HEK293 (cell line): ENCODE data around the gene FASN.

Source experiments
- BCL11A ChIP-seq: fragments of 450-650 bp; formaldehyde crosslinking; IDR thresholded peaks from 2 replicates; pipeline ENCODE4 v1.5.1; 2016; ENCODE audit warnings: low read depth, missing biosample characterization, missing genetic modification characterization
- GLIS1 ChIP-seq: fragments of 450-650 bp; formaldehyde crosslinking; IDR thresholded peaks from 2 replicates; pipeline ENCODE4 v1.5.1; 2016; ENCODE audit warnings: missing biosample characterization, missing genetic modification characterization
- KLF1 ChIP-seq: fragments of 450-650 bp; formaldehyde crosslinking; IDR thresholded peaks from 2 replicates; pipeline ENCODE4 v1.5.1; 2016; ENCODE audit warnings: missing biosample characterization, missing genetic modification characterization
- OSR2 ChIP-seq: fragments of 450-650 bp; formaldehyde crosslinking; IDR thresholded peaks from 2 replicates; pipeline ENCODE4 v1.5.1; 2016; ENCODE audit warnings: missing biosample characterization, missing genetic modification characterization
- PBX3 ChIP-seq: sonication (generic); formaldehyde crosslinking; IDR thresholded peaks from 2 replicates; pipeline ENCODE4 v1.8.1; 2022; ENCODE audit warnings: mild to moderate bottlenecking, moderate library complexity, missing genetic modification reagents
- PRDM1 ChIP-seq: fragments of 450-650 bp; formaldehyde crosslinking; IDR thresholded peaks from 2 replicates; pipeline ENCODE4; 2016; ENCODE audit warnings: missing biosample characterization, missing genetic modification characterization
- REPIN1 ChIP-seq: fragments of 450-650 bp; formaldehyde crosslinking; IDR thresholded peaks from 2 replicates; pipeline ENCODE4 v1.5.1; 2017; ENCODE audit warnings: missing biosample characterization, missing genetic modification characterization, low read depth
- REST ChIP-seq: fragments of 450-650 bp; formaldehyde crosslinking; IDR thresholded peaks from 2 replicates; pipeline ENCODE4 v1.5.1; 2016; ENCODE audit warnings: missing biosample characterization, missing genetic modification characterization
- ZFP41 ChIP-seq: fragments of 450-650 bp; formaldehyde crosslinking; IDR thresholded peaks from 2 replicates; pipeline ENCODE4 v1.5.1; 2016; ENCODE audit warnings: missing biosample characterization, missing genetic modification characterization, borderline replicate concordance
- ZFP69B ChIP-seq: fragments of 450-650 bp; formaldehyde crosslinking; IDR thresholded peaks from 2 replicates; pipeline ENCODE4 v1.5.1; 2016; ENCODE audit warnings: missing biosample characterization, missing genetic modification characterization
- ZNF112 ChIP-seq: fragments of 450-650 bp; formaldehyde crosslinking; IDR thresholded peaks from 2 replicates; pipeline ENCODE4 v1.5.0; 2017; ENCODE audit warnings: missing biosample characterization, missing genetic modification characterization
- ZNF133 ChIP-seq: fragments of 450-650 bp; formaldehyde crosslinking; IDR thresholded peaks from 2 replicates; pipeline ENCODE4 v1.5.1; 2016; ENCODE audit warnings: missing biosample characterization, missing genetic modification characterization
- ZNF138 ChIP-seq: fragments of 450-650 bp; formaldehyde crosslinking; IDR thresholded peaks from 2 replicates; pipeline ENCODE4 v1.5.1; 2016; ENCODE audit warnings: missing biosample characterization, missing genetic modification characterization, borderline replicate concordance
- ZNF169 ChIP-seq: fragments of 450-650 bp; formaldehyde crosslinking; IDR thresholded peaks from 2 replicates; pipeline ENCODE4 v1.5.1; 2016; ENCODE audit warnings: missing biosample characterization, missing genetic modification characterization
- ZNF202 ChIP-seq: fragments of 450-650 bp; formaldehyde crosslinking; IDR thresholded peaks from 2 replicates; pipeline ENCODE4 v1.5.1; 2016; ENCODE audit warnings: missing biosample characterization, missing genetic modification characterization, borderline replicate concordance
- ZNF211 ChIP-seq: fragments of 450-650 bp; formaldehyde crosslinking; IDR thresholded peaks from 2 replicates; pipeline ENCODE4 v1.5.1; 2016; ENCODE audit warnings: low read depth, missing biosample characterization, missing genetic modification characterization
- ZNF416 ChIP-seq: fragments of 450-650 bp; formaldehyde crosslinking; IDR thresholded peaks from 2 replicates; pipeline ENCODE4 v1.5.1; 2016; ENCODE audit warnings: missing biosample characterization, missing genetic modification characterization
- ZNF600 ChIP-seq: fragments of 450-650 bp; formaldehyde crosslinking; IDR thresholded peaks from 2 replicates; pipeline ENCODE4 v1.5.1; 2016; ENCODE audit warnings: missing biosample characterization, missing genetic modification characterization
- ZNF639 ChIP-seq: fragments of 450-650 bp; formaldehyde crosslinking; IDR thresholded peaks from 2 replicates; pipeline ENCODE4 v1.5.1; 2016; ENCODE audit warnings: missing biosample characterization, missing genetic modification characterization
- ZNF670 ChIP-seq: fragments of 450-650 bp; formaldehyde crosslinking; IDR thresholded peaks from 2 replicates; pipeline ENCODE4 v1.5.1; 2016; ENCODE audit warnings: missing biosample characterization, missing genetic modification characterization, low read depth
- ZNF777 ChIP-seq: fragments of 450-650 bp; formaldehyde crosslinking; IDR thresholded peaks from 2 replicates; pipeline ENCODE4 v1.5.1; 2017; ENCODE audit warnings: missing biosample characterization, missing genetic modification characterization, borderline replicate concordance
- ZNF785 ChIP-seq: fragments of 450-650 bp; formaldehyde crosslinking; IDR thresholded peaks from 2 replicates; pipeline ENCODE4 v1.5.1; 2016; ENCODE audit warnings: missing biosample characterization, missing genetic modification characterization
- ZNF837 ChIP-seq: fragments of 450-650 bp; formaldehyde crosslinking; IDR thresholded peaks from 2 replicates; pipeline ENCODE4 v1.5.1; 2016; ENCODE audit warnings: missing biosample characterization, missing genetic modification characterization
- ZNF843 ChIP-seq: fragments of 450-650 bp; formaldehyde crosslinking; IDR thresholded peaks from 2 replicates; pipeline ENCODE4 v1.5.1; 2016; ENCODE audit warnings: missing biosample characterization, missing genetic modification characterization
- TF ChIP-seq, protein P1 (sequence below): fragments of 450-650 bp; formaldehyde crosslinking; IDR thresholded peaks from 2 replicates; pipeline ENCODE4 v1.5.1; 2016; ENCODE audit warnings: missing biosample characterization, missing genetic modification characterization
- TF ChIP-seq, protein P2 (sequence below): fragments of 450-650 bp; formaldehyde crosslinking; IDR thresholded peaks from 2 replicates; pipeline ENCODE4 v1.5.1; 2017; ENCODE audit warnings: missing biosample characterization, missing genetic modification characterization
- TF ChIP-seq, protein P3 (sequence below): fragments of 450-650 bp; formaldehyde crosslinking; IDR thresholded peaks from 2 replicates; pipeline ENCODE4 v1.5.1; 2016; ENCODE audit warnings: missing biosample characterization, missing genetic modification characterization

FASN gene

GRCh38 chr17:82037092-82037888 is 60.7 kb downstream of the FASN start, which contains the start of gene DCXR (continued):
- peak; percentile 75 for TF ChIP-seq REST (tag by site-specific recombination)
- peak; percentile 78; the same call in 1 of the 2 replicates for TF ChIP-seq ZFP69B (tag by site-specific recombination)
- TF ChIP-seq, protein P1, sequence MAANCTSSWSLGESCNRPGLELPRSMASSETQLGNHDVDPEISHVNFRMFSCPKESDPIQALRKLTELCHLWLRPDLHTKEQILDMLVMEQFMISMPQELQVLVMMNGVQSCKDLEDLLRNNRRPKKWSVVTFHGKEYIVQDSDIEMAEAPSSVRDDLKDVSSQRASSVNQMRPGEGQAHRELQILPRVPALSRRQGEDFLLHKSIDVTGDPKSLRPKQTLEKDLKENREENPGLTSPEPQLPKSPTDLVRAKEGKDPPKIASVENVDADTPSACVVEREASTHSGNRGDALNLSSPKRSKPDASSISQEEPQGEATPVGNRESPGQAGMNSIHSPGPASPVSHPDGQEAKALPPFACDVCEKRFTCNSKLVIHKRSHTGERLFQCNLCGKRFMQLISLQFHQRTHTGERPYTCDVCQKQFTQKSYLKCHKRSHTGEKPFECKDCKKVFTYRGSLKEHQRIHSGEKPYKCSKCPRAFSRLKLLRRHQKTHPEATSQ = peak; percentile 89; the same call in 1 of the 2 replicates
- peak; percentile 62; the same call in 1 of the 2 replicates for TF ChIP-seq ZNF843
- peak; percentile 87; the same call in 1 of the 2 replicates for TF ChIP-seq PBX3 (CRISPR knock-in tag)
- no peak for TF ChIP-seq ZNF416
- TF ChIP-seq GLIS1 = peak; percentile 69
- TF ChIP-seq ZNF670 (tag by site-specific recombination) = no peak
- TF ChIP-seq REPIN1 (tag by site-specific recombination) = peak; percentile 96; the same call in 1 of the 2 replicates
- TF ChIP-seq ZNF785 (tag by site-specific recombination) = 0 out of 2 replicates have a peak, but pooled peaks have one; percentile 51
- no peak for TF ChIP-seq PRDM1
- peak; percentile 15; the same call in 1 of the 2 replicates for TF ChIP-seq OSR2 (tag by site-specific recombination)
- no peak for TF ChIP-seq ZNF138 (tag by site-specific recombination)
- TF ChIP-seq, protein P2, sequence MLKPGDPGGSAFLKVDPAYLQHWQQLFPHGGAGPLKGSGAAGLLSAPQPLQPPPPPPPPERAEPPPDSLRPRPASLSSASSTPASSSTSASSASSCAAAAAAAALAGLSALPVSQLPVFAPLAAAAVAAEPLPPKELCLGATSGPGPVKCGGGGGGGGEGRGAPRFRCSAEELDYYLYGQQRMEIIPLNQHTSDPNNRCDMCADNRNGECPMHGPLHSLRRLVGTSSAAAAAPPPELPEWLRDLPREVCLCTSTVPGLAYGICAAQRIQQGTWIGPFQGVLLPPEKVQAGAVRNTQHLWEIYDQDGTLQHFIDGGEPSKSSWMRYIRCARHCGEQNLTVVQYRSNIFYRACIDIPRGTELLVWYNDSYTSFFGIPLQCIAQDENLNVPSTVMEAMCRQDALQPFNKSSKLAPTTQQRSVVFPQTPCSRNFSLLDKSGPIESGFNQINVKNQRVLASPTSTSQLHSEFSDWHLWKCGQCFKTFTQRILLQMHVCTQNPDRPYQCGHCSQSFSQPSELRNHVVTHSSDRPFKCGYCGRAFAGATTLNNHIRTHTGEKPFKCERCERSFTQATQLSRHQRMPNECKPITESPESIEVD (tag by site-specific recombination) = no peak
- 0 out of 2 replicates have a peak, but pooled peaks have one; percentile 10 for TF ChIP-seq ZNF169
- TF ChIP-seq ZNF639 (tag by site-specific recombination) = no peak
- TF ChIP-seq, protein P3, sequence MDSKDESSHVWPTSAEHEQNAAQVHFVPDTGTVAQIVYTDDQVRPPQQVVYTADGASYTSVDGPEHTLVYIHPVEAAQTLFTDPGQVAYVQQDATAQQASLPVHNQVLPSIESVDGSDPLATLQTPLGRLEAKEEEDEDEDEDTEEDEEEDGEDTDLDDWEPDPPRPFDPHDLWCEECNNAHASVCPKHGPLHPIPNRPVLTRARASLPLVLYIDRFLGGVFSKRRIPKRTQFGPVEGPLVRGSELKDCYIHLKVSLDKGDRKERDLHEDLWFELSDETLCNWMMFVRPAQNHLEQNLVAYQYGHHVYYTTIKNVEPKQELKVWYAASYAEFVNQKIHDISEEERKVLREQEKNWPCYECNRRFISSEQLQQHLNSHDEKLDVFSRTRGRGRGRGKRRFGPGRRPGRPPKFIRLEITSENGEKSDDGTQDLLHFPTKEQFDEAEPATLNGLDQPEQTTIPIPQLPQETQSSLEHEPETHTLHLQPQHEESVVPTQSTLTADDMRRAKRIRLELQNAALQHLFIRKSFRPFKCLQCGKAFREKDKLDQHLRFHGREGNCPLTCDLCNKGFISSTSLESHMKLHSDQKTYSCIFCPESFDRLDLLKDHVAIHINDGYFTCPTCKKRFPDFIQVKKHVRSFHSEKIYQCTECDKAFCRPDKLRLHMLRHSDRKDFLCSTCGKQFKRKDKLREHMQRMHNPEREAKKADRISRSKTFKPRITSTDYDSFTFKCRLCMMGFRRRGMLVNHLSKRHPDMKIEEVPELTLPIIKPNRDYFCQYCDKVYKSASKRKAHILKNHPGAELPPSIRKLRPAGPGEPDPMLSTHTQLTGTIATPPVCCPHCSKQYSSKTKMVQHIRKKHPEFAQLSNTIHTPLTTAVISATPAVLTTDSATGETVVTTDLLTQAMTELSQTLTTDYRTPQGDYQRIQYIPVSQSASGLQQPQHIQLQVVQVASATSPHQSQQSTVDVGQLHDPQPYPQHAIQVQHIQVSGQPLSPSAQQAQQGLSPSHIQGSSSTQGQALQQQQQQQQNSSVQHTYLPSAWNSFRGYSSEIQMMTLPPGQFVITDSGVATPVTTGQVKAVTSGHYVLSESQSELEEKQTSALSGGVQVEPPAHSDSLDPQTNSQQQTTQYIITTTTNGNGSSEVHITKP (tag by site-specific recombination) = peak; percentile 35
- no peak for TF ChIP-seq ZNF112 (tag by site-specific recombination)
- TF ChIP-seq ZNF202 (tag by site-specific recombination) = no peak
- peak; percentile 85 for TF ChIP-seq KLF1
- TF ChIP-seq ZNF133 = no peak
- peak; percentile 96 for TF ChIP-seq BCL11A (tag by site-specific recombination)
- TF ChIP-seq ZNF837 (tag by site-specific recombination) = no peak
- no peak for TF ChIP-seq ZNF211 (tag by site-specific recombination)
- peak; percentile 98 for TF ChIP-seq ZNF600 (tag by site-specific recombination)
- no peak for TF ChIP-seq ZFP41
- TF ChIP-seq ZNF777 (tag by site-specific recombination) = no peak
